ENCODE results near the gene SMAD9.

SMAD9 gene

DNA sequence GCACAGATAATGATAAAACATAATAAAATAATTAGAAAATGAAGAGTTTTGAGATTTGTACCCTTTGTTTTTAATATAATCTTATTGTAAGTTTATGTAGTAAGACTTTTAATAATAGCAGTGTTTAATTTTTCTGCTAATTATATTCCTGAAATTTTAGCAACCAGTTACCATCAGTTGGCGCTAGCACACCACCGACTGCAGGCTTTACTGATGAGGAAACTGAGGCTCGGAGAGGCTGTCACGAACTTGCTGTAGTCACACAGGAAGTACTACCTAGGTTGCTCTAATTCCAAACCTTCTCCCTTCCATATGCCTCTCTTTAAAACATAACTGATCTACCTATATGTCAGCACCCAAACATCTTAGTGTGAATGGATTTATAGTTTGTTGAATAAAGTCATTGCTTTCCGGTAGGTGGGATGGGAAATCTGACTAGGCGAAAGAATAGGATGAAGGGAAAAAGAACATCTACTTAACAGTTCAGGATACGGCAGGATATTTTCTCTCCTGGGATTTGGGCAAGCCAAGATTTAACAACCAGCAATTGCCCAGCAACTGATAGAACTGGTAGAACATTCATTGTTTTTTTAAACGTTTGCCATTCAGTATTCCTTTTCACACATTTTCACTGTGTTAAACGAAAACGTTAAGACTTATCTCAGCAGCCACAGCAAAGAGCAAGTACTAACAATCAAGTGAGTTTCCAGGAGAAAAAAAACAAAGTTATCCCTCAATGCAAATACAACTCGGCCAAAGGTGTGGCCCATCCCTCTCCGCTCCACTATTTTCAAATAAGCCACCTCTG is 101.8 kb downstream of the SMAD9 start:
- no peak for DNase-seq (ENCODE audit: low read depth)

DNA sequence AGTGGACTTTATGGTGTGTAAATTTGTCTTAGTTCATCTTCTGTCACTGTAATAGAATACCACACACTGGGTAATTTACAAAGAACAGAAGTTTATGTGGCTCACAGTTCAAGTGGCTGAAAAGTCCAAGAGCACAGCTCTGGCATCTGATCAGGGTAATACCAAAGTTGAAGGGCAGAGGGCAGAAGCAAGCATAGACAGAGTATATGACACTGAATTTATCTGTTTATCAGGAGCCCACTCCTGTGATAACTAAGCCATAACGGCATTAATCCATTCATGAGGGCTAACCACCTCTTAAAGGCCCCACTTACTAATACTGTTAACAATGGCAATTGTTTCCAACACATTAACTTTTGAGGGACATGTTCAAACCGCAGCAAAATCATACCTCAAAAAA is 105.0 kb downstream of the SMAD9 start:
- DNase-seq (ENCODE audit: low read depth) = no peak

DNA sequence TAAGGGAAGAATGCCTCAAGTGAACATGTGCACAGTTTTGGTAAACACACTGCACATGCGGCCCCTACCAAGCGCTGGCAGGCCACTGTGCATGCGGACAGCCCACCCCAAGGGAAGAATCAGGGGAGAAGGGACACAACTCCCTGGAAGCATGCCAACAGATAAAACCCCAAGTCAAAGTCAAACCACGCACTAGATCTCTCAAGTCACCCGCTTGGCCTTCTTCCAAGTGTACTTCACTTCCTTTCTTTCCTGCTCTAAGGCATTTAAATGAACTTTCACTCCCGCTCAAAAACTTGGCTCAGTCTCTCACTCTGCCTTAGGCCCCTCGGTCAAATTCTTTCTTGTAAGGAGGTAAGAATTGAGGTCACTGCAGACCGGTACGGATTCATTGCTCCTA is 105.6 kb downstream of the SMAD9 start:
- no peak for DNase-seq (ENCODE audit: low read depth)

DNA sequence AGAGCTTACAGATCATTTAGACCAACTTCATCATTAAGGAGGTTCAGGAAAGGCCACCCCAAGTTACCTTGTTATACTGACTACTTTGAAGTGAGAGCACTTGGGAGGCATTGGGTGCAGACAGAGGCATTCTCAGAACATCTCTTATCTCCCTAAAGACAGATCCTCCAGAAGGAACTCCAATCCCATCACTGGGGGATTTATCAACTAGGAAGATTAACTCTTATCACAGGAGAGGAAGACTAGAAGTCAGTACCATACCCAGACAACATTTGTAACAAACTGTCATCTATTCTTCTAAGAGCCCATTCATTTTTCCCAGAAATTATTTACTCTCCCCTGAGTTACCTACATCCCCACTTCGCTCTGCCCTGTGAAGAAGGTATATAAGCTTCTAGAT is 106.8 kb downstream of the SMAD9 start:
- no peak for DNase-seq (ENCODE audit: low read depth)

DNA sequence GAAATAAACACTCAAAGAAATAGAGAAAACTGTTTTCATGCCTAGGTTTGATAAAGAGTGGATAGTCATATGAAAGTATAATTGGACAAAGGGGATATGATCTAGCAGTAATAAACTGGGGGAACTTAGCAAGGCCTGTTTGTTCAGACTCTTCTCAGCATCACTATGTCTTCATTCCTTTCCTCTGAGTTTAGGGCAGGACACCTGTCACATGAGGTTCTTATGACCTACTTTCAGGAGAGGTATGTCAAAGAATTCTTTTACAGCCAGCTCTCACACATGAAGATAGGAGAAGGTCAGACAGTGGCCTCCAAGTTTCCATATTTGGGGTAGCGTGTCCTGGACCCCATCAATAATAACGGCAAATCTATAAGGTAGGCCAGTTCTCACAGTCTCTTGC is 112.4 kb downstream of the SMAD9 start:
- no peak for DNase-seq (ENCODE audit: low read depth)

DNA sequence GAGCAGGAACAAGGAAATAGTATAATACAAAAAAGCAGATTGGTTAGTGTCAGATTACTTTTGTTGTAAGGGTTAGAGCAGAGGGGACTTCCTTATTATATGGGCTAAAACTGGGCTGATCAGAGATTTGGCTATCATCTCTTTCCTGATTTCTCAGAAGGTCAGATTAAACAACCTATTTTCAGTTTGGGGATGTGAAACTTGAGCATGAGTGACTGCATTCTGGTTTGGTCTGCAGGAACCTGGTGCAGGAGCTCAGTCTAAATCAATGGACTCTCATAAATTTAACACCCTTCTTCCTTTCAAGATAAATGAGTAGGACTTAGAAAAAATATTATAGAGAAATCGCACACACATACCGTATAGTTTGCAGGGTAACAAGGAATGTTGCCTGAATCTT is 113.9 kb downstream of the SMAD9 start:
- no peak for DNase-seq (ENCODE audit: low read depth)

DNA sequence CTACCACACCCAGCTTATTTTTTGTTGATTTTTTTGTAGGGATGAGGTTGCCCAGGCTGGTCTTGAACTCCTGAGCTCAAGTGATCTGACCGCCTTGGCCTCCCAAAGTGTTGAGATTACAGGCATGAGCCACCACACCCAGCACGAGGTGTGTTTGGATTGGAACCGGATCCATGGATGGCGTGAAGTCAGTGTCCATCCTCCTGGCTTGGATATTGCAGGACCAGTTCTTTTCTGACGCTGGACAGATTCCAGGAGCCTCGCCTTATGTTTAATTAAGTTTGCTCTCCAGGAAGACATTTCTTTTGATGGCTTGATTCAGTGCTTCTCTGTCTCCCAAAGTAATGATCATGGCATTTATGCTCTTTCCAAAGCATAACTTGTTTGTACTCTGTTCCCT is 115.5 kb downstream of the SMAD9 start:
- DNase-seq (ENCODE audit: low read depth) = no peak

DNA sequence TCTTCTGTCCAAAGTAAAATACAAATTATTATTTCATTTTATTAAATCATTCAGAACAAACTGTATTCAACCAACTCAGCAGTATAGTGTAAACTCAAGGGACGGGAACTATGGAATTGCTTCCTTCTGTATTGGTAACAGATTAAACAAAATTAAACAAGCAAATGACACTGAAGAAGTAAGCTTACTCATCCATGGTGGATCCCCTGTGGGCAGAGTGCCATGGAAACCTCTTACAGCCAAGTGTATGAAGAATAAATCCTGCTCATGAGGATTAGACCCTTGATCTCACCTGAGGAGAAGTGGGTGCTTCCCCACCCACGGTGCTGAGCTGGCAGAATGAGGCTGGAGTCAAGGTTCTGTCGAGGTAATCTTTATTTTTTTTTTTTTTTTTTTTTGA is 119.0 kb downstream of the SMAD9 start:
- DNase-seq (ENCODE audit: low read depth) = no peak

DNA sequence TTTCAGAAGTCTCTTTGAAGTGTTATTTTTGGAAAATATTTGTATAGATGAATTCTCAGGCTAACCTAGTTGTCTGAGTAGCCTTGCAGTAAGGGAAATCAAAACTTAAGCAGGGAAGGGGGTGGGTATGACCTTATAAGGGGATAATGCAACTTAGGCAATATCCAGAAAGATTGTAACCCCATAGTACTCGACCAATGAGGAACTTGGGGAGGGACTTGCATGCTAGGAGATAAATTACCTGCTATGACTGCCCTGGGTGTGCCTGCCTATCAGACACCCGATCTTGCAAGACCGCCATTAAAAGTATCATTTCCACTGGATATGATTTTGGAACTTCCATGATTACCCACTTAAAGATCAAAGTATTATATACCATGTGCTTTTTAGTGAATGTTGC is 124.0 kb downstream of the SMAD9 start:
- DNase-seq (ENCODE audit: low read depth) = no peak

DNA sequence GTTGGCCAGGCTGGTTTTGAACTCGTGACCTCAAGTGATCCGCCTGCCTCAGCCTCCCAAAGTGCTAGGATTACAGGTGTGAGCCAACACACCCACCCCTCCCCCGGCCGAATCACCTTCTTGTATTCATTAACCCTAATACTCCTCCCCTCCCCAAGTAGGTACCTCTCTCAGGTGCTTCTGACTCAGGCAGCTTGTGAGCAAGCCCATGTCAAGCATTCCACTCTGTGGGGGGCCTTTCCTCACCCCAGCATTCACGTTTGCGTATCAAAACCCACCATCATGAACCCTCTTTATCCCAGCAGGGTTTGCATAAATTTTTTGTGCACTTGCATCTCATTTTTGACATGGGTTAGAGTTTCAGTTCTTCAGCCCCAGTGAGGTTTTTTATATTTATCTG is 124.6 kb downstream of the SMAD9 start:
- no peak for DNase-seq (ENCODE audit: low read depth)
